HG02981 (cell line): ENCODE data around the gene LSP1.
"Not testable (repeated sequence)": the region's sequence is repeated elsewhere in the genome, so short reads cannot be mapped to it uniquely, and the experiment has no call there.

ENCODE experiments used
- ATAC-seq: cut with Tn5 transposase; IDR thresholded peaks from one replicate; pipeline ENCODE4 v1.9.1; 2021; ENCODE audit warnings: mild to moderate bottlenecking, moderate library complexity; ENCODE audit not compliant: unreplicated experiment

LSP1 gene

DNA sequence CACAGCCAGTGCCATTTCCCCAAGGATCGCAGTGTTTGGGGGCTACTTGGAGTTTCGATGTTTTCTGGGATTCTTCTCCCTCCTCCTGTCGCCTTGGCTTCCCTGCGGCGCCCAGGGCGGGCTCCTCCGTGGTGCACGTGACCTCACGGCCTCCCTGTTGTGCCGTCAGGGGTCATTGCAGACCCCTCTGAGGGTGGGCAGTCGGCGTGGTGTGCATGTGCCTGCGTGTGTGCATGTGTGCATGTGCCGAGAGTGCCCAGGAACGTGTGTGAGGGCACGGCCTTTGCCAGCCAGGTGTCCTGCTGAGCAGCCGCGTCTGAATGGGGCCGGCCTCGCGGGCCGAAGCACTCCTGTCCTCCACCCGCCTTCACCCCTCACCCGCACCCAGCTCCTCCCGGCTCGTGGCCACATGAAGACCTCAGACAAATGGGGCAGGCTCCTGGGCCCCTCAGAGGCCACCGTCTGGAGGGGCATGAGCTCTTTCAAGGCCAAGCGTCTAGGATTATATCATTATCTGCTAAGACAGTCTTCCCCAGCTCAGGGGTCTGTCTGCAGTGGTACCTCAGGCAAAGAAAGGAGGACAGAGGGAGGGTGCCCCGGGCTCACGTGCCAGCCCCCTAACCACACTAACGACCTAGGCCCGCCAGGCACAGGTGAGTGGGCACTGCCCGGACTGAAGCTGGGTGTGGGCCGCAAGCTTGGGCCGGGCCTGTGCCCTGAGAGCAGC lies 84.9 kb downstream of the LSP1 start:
- ATAC-seq = no peak

DNA sequence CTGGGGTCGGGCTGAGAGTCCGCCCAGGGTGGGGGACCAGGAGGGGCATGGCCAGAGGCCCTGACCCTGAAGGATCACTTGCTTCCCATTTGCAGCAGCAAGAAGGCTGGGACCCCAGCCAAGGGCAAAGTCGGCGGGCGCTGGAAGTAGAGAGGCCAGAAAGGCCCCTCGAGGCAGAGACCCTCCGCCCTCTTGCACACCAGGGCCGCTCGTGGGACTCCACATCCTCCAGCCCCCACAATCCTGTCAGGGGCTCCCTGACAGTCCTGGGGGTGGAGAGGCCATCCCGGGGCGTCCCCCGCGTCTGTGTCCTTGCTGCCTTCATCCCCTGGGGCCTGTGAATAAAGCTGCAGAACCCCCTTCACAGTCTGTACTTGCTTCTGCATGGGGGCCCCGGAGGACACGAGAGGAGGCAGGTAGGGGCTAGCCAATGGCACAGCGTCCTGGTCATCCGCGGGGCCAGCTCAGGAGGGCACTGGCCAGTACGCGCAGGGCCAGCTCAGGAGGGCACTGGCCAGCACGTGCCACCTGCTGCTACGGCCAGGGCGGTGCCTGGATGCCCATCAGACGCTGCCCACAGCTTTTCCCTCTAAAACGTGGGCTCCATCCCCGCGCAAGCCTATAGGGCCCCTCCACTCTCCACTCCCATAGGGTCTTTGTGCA lies 85.6 kb downstream of the LSP1 start:
- ATAC-seq = no peak

- ATAC-seq = no peak
These were observed 86.2 kb downstream of the LSP1 start for GRCh38 chr11:1939006-1939625.

DNA sequence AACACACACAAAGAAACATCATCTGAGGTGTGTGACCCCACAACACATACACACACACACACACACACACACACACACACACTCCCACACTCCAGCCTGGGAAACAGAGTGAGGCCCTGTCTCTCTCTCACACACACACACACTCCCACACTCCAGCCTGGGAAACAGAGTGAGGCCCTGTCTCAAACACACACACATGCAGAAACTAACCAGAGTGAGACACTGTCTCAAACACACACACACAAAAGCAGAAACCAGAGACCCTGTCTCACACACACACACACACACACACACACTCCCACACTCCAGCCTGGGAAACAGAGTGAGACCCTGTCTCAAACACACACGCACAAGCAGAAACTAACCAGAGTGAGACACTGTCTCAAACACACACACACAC lies 86.9 kb downstream of the LSP1 start:
- not testable (repeated sequence) for ATAC-seq
